ENCODE data around the gene ITGAX.

DNA sequence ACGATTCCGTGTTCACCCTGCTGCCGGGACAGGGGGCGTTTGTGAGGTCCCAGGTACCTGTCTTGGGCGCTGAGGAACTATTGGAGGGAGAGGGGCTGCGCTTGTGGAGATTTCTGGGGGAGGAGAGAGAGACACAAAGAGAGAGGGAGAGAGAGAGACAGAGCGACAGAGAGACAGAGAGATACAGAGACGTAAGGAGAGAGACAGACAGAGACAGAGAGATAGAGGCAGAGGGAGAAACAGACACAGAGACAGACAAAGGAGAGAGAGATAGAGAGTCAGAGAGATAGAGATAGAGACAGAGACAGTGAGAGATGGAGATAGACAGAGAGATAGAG is 24.5 kb upstream of the ITGAX start:
- peak; percentile 68 for TF ChIP-seq EZH2 (IDR thresholded peaks at IDR 0.05; ENCODE audit: insufficient read depth, poor library complexity, severe bottlenecking)
- TF ChIP-seq EZH2phosphoT487 (IDR thresholded peaks at IDR 0.05; ENCODE audit: insufficient read depth, low read depth), result no peak

All from GM23248 (cell line).